ENCODE measurements around the gene PROSER2. TPM values are rescaled to one million over a fixed set of nuclear protein-coding genes. Genes with fewer than 3 reads are reported as not detected.

The PROSER2 gene
- polyA plus RNA-seq, 2 of the 4 experiments (the other 2 are of a cell fraction) = 10.1 to 14.4 TPM

GRCh38 chr10:11864727-11865126, 41.6 kb downstream of the PROSER2 start:
- CTCF ChIA-PET = interaction anchor here (1.5 to 2.0 kb wide), 3 partner anchors 17 to 122 kb away, joined by 3 to 5 read pairs (median 5); no protein-coding TSS in a partner anchor

DNA sequence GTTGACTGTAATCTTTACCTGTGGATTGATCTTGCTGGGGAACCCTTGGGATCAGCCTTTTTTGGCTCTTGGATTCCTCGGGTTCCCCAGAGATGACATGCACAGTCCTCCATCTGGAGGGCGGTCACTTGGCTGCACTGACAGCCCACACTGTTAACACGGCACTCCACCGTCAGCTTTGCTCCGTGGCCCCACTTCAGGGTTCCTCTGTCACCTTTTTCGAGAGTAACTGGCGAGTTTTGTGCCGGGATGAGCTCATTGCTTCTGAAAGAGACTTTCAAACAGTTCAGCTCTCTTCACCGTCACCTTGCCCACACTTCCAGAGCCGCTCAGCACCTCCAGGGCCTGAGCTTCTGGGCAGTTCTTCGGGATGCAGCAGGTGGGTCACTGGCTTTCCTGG, 42.4 kb downstream of the PROSER2 start:
- Histone ChIP-seq H3K4me2 (no peak overlapping the region), H3K9me3 (no peaks in the 10 kb centered on the region), H3K27ac (no peak overlapping the region), H3K4me1 (no peaks in the 10 kb centered on the region), H3K4me3 (no peak overlapping the region)
- FAIRE-seq (no peak), ATAC-seq (no peak), DNase-seq (ENCODE audit: low read depth in 1 of 2, low spot score in 1 of 2) (no peak)
- TF ChIP-seq SMC3 (IDR thresholded peaks at IDR 0.05) (no peak), POLR2A (IDR thresholded peaks at IDR 0.05; ENCODE audit: low read length) (no peak), MYC (IDR thresholded peaks at IDR 0.05; ENCODE audit: borderline replicate concordance, low read length) (no peak), ZFP36 (IDR thresholded peaks at IDR 0.05; ENCODE audit: borderline replicate concordance, partially characterized antibody) (no peak), HES2 (IDR thresholded peaks at IDR 0.05) (no peak), CHD2 (IDR thresholded peaks at IDR 0.05; ENCODE audit: low read length, partially characterized antibody) (no peak), RARB (CRISPR knock-in tag; IDR thresholded peaks at IDR 0.05) (no peak), NR3C1 (IDR thresholded peaks at IDR 0.05) (no peak), MAZ (IDR thresholded peaks at IDR 0.05; ENCODE audit: borderline replicate concordance, low read depth, low read length) (no peak), FOSB (CRISPR knock-in tag; IDR thresholded peaks at IDR 0.05) (no peak), PBX3 (IDR thresholded peaks at IDR 0.05) (no peak), ZC3H11A (IDR thresholded peaks at IDR 0.05) (no peak)
- TF ChIP-seq, protein P1, sequence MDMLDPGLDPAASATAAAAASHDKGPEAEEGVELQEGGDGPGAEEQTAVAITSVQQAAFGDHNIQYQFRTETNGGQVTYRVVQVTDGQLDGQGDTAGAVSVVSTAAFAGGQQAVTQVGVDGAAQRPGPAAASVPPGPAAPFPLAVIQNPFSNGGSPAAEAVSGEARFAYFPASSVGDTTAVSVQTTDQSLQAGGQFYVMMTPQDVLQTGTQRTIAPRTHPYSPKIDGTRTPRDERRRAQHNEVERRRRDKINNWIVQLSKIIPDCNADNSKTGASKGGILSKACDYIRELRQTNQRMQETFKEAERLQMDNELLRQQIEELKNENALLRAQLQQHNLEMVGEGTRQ (IDR thresholded peaks at IDR 0.05) = no peak
- TF ChIP-seq, protein P2, sequence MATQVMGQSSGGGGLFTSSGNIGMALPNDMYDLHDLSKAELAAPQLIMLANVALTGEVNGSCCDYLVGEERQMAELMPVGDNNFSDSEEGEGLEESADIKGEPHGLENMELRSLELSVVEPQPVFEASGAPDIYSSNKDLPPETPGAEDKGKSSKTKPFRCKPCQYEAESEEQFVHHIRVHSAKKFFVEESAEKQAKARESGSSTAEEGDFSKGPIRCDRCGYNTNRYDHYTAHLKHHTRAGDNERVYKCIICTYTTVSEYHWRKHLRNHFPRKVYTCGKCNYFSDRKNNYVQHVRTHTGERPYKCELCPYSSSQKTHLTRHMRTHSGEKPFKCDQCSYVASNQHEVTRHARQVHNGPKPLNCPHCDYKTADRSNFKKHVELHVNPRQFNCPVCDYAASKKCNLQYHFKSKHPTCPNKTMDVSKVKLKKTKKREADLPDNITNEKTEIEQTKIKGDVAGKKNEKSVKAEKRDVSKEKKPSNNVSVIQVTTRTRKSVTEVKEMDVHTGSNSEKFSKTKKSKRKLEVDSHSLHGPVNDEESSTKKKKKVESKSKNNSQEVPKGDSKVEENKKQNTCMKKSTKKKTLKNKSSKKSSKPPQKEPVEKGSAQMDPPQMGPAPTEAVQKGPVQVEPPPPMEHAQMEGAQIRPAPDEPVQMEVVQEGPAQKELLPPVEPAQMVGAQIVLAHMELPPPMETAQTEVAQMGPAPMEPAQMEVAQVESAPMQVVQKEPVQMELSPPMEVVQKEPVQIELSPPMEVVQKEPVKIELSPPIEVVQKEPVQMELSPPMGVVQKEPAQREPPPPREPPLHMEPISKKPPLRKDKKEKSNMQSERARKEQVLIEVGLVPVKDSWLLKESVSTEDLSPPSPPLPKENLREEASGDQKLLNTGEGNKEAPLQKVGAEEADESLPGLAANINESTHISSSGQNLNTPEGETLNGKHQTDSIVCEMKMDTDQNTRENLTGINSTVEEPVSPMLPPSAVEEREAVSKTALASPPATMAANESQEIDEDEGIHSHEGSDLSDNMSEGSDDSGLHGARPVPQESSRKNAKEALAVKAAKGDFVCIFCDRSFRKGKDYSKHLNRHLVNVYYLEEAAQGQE (IDR thresholded peaks at IDR 0.05) = no peak
- CTCF ChIA-PET = interaction anchor here (1.1 to 2.0 kb wide), 4 partner anchors 16 to 121 kb away, joined by 3 to 5 read pairs (median 4); no protein-coding TSS in a partner anchor
- 86% methylated on average over 11 of the region's 11 CpGs for WGBS (ENCODE audit: missing lambda C conversion rate)
- POLR2A ChIA-PET = no interaction called here

More at GRCh38 chr10:11864727-11865126, 41.6 kb downstream of the PROSER2 start:
- H3K9me3 ChIP-seq = no peaks in the 10 kb centered on the region
- H3K4me2 ChIP-seq = no peak overlapping the region
- no peak for ATAC-seq
- no peak overlapping the region for H3K4me3 ChIP-seq
- POLR2A ChIA-PET = no interaction called here
- no peak for DNase-seq (ENCODE audit: low read depth in 1 of 2, low spot score in 1 of 2)
- H3K27ac ChIP-seq = no peak overlapping the region
- WGBS (ENCODE audit: missing lambda C conversion rate) = 82% methylated on average over 6 of the region's 6 CpGs
- no peaks in the 10 kb centered on the region for H3K4me1 ChIP-seq
- TF ChIP-seq NPAS2 (CRISPR knock-in tag; IDR thresholded peaks at IDR 0.05; ENCODE audit: borderline replicate concordance) = no peak
- TF ChIP-seq RCOR1 (IDR thresholded peaks at IDR 0.05; ENCODE audit: low read depth, low read length) = no peak
- TF ChIP-seq POLR2A (IDR thresholded peaks at IDR 0.05; ENCODE audit: low read length) = no peak
- no peak for TF ChIP-seq HOXB13 (CRISPR knock-in tag; IDR thresholded peaks at IDR 0.05; ENCODE audit: low read depth)
- no peak for TF ChIP-seq JUNB (IDR thresholded peaks at IDR 0.05)
- no peak for TF ChIP-seq RAD21 (conservative IDR thresholded peaks at IDR 0.05 in 1 of 2, IDR thresholded peaks at IDR 0.05 in 1 of 2)
- no peak for TF ChIP-seq EP300 (IDR thresholded peaks at IDR 0.05)
- TF ChIP-seq, protein P3, sequence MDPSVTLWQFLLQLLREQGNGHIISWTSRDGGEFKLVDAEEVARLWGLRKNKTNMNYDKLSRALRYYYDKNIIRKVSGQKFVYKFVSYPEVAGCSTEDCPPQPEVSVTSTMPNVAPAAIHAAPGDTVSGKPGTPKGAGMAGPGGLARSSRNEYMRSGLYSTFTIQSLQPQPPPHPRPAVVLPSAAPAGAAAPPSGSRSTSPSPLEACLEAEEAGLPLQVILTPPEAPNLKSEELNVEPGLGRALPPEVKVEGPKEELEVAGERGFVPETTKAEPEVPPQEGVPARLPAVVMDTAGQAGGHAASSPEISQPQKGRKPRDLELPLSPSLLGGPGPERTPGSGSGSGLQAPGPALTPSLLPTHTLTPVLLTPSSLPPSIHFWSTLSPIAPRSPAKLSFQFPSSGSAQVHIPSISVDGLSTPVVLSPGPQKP (IDR thresholded peaks at IDR 0.05; ENCODE audit: low read depth, low read length) = no peak
- TF ChIP-seq BCL3 (IDR thresholded peaks at IDR 0.05) = no peak
- TF ChIP-seq JUN (IDR thresholded peaks at IDR 0.05) = no peak
- no peak for TF ChIP-seq FOSL2 (IDR thresholded peaks at IDR 0.05)
- no peak for TF ChIP-seq FOSL2 (CRISPR knock-in tag; IDR thresholded peaks at IDR 0.05)
- TF ChIP-seq MAFK (IDR thresholded peaks at IDR 0.05; ENCODE audit: partially characterized antibody) = no peak
- no peak for TF ChIP-seq SREBF2 (IDR thresholded peaks at IDR 0.05)
- no peak for TF ChIP-seq RFX5 (IDR thresholded peaks at IDR 0.05)
- TF ChIP-seq NFE2L2 (conservative IDR thresholded peaks at IDR 0.05; ENCODE audit: low read length) = no peak
- no peak for TF ChIP-seq RARB (CRISPR knock-in tag; IDR thresholded peaks at IDR 0.05)
- TF ChIP-seq BHLHE40 (IDR thresholded peaks at IDR 0.05; ENCODE audit: low read depth, low read length) = no peak
- FAIRE-seq = no peak

Data from A549 (cell line).